ENCODE results near the gene COL21A1.
"Not testable (repeated sequence)": the region's sequence is repeated elsewhere in the genome, so short reads cannot be mapped to it uniquely, and the experiment has no call there.

The COL21A1 gene

DNA sequence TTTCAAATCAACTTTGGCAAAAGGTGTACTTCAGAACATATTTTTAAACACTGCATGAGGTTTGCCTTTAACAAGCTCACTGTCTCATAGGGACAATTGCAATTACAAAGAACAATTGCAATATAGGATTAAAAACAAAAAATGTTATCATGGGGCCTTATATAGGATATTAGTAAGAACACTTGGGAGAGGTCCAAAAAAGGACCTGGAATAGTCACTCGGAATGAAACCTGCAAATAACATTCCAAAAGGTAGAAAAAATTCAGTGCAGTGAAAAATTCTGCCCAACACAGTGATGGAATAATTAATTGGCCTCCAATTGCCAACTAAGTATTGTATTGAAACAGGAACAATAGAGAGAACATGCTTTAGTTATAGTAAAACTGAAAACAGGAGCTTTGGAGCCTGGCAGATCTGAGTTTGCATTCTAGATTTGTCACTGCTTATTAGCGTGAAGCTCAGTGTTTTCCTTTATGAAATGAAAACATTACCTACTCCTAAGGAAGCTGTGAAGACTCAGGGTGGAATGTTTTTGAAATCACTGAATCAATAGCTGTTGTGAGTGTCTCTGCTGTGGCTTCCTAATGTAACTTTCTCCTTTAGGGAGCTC lies 199.3 kb downstream of the COL21A1 start:
- no peak for DNase-seq (ENCODE audit: low read depth in 2 of 2)

DNA sequence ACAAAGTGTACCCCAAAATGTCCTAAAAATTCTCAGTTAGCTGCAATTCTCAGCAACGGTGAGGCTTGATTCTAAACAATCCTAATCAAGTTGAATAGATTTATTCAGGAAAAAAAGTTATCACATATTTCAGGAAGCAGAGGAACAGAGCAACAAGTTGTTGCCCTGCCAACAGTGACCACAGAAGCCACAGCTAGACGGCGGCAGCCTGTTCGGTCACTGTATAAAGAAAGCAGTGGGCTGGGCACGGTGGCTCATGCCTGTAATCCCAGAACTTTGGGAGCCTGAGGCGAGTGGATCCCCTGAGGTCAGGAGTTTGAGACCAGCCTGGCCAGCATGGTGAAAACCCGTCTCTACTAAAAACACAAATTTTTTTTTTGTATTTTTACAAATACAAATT lies 200.8 kb downstream of the COL21A1 start:
- no peak for DNase-seq (ENCODE audit: low read depth in 2 of 2)

DNA sequence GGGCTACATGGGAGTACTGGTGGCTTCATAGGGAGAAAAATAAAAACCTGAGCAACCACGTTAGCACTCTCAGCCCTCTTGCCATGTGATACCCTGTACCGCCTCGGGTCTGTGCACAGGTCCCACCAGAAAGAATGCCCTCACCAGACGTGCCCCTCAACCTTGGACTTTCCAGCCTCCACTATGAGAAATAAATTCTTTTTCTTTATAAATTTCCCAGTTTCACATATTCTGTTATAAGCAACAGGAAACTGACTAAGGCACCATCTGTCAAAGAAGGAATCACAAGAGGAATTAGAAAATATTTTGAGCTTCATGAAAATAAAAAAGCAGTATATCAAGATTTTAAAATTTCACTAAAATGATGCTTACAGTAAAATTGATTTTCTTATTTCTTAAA lies 203.6 kb downstream of the COL21A1 start:
- no peak for DNase-seq (ENCODE audit: low read depth in 2 of 2)

DNA sequence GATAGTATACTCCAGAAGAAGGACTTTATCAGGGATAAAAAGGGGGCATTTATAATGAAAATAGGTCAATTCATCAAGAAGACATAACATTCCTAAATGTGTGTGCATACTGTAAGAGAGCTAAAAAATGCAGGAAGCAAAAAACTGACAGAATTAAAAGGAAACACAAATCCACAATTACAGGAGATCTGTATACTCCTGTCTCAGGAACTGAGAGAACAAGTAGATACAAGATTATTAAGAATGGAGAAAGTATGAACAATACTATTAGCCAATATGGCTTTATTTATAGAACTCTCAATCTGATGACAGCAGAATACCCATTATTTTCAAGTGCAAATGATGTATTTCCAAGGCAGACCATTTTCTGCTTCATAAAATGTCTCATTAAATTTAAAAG lies 204.3 kb downstream of the COL21A1 start:
- DNase-seq (ENCODE audit: low read depth in 2 of 2): no peak

DNA sequence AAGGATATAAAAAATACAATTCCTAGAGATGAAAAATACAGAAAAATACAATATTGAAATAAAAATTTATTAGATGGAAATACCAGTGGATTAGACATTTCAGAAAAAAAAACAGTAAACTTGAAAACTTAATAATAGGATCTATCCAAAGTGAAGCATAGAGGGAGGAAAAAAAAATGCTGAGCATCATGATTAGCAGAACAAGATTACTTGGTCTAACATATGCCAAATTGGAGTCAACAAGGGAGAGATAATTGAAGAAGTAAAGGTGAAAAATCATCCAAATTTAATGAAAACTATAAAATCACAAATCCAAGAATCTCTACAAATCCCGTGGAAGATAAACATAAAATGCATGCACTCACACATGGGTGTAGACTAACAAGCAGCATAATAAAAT lies 205.8 kb downstream of the COL21A1 start:
- no peak for DNase-seq (ENCODE audit: low read depth in 2 of 2)

DNA sequence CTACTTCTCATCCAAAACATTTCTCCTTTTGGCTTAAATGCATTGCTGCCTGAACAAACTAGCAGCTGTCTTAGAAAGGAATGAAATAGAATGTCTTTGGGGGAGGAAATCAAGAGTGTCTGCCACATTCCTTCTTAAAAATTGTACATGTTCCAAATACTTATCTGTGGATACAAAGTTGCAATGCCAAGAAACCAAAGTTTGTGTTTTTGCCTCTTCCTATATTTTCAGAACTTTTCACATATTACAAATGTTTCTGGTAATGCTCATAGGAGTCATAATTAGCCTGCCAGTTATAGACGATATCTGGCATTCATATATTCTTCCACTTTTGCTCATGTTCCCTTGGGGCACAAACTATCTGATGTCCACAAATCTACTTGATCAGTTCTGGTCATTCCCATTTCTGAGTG lies 206.5 kb downstream of the COL21A1 start:
- no peak for DNase-seq (ENCODE audit: low read depth in 2 of 2)

DNA sequence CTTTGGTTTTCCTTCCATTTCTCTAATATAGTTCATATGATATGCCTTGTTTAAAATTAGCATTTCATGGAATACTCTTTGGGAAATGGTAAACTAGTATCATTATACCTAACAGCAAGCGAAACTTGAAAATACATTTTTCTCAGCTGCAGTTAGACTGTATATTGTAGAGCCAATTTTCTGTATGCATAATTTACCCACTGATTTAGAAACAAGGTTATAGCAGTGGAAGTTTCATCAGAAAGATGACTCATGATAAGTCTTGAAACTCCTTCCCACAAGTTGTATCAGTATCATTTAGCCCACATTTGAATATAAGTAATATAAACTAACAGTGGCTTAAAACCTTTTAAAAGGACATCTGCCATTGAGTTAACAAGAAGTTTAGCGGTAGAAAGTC lies 207.2 kb downstream of the COL21A1 start:
- DNase-seq (ENCODE audit: low read depth in 2 of 2): no peak

DNA sequence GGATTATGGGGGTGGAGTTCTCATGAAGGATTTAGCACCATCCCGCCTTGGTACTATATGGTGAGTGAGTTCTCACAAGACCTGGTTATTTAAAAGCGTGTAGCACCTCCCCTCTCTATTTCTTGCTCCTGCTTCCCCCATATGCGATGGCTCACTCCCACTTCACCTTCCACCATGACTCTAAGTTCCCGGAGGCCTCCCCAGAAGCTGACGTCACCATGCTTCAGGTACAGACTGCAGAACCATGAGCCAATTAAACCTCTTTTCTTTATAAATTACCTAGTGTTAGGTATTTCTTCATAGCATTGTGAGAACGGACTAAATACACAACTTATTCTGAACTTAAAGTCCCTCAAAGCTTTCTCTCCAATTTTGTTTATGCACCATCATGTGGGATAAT lies 208.6 kb downstream of the COL21A1 start:
- DNase-seq (ENCODE audit: low read depth in 2 of 2): no peak

DNA sequence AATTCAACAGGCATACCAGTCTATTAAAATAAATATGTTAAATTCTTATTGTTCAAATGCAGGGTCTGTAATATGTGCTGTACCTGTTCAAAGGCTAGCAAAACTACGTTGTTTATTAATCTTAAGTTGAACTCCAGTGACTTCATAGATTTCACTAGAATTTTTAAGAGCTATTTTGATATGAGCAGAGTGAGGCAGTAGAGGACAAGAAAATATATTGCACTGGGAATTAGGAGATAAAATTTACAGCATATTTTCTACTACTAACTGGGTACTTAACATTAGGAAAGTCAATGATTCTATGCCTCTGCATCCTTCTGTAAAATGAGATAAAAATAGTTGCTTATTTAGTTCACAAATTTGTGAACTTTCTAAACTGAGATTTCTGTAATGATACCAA lies 209.8 kb downstream of the COL21A1 start:
- DNase-seq (ENCODE audit: low read depth in 2 of 2): no peak

DNA sequence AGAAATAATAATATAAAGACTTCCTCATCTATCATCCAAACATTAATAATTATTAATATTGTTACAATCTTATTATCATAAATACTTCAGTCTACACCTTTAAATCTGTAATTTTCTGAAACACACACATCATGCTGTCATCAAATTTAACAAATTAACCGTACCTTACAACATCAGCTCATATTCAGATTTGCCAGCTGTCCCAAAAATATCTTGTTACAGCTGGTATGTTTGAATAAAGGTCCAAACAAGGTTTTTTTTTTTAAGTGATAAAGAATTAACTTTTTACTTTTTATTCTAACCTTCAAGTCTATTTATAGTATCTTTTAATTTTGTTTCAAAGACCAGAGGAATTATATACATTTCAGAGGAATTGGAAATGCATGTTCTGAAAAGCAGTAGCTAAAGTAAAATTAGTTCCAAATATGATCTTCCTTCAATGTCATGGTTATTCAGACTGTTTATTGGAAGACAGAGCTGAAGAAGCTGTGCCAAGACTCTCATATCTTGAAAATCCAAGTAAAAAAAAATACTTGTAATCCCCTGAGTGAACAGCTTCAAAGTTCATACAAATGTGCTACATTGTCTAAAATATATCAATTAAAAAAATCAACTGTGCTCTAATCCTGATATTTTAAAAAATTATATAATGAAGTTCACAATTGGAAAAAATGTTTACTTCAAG lies 210.3 kb downstream of the COL21A1 start:
- DNase-seq (ENCODE audit: low read depth in 2 of 2): no peak

DNA sequence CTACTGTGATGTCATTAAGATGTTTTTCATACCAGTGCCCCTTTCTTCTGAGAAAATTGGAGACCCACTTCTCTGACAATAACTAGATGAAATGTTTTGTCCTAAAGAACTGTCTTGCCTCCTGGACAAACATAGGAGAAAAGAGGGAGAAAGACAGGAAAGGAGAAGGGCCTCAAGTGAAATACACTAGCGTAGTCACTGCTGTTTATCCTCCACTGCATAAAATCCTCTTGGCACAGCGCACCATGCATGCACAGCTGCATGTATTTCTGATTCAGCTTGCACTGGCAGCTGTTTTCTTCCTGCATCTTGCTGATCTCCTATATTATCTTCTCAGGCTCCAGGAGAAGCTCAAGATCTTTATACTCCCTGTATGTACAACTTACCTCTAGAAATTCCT lies 214.0 kb downstream of the COL21A1 start:
- no peak for DNase-seq (ENCODE audit: low read depth in 2 of 2)

DNA sequence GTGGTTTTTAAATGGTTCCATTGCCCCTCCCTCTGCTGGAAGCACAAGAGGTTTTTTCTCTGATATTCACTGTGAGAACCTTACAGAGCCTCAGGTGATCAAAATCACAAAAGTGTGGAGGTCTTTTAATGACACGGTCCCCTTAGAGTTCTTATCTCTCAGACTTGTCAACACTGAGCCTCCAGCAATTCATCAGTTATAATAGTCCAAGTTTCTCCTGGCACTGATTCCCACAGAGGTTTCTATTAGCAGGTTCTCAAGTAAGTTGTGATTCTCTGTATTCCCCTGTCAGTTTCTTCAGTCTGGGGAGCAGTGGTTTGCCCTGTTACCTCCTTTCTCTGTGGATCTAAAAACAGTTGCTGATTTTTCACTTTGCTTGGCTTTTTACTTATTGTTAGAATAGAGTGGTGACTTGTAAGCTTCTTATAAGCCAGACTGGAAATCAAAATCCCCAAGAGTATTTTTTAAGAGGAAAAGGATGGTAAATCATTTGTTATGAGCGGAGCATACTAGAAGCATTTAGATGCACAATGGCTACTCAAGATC lies 214.6 kb downstream of the COL21A1 start:
- DNase-seq (ENCODE audit: low read depth in 2 of 2): no peak

DNA sequence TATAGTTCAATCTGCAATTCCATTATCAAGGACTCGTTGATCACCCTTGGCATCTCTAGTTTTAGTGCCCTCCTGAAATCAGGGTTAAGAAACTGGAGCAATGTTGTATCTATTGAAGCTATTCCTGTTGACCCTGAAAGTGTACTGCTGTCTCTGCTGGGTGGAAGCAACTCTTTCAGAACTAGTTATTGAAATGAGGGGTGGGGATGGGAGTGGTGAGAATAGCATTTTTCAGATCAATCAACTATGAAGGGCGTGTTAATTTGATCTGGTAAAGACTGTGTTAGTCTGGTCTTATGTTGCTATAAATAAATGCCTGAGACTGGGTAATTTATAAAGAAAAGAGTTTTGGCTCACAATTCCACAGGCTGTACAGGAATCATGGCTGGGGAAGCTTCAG lies 219.5 kb downstream of the COL21A1 start:
- DNase-seq (ENCODE audit: low read depth in 2 of 2): no peak

DNA sequence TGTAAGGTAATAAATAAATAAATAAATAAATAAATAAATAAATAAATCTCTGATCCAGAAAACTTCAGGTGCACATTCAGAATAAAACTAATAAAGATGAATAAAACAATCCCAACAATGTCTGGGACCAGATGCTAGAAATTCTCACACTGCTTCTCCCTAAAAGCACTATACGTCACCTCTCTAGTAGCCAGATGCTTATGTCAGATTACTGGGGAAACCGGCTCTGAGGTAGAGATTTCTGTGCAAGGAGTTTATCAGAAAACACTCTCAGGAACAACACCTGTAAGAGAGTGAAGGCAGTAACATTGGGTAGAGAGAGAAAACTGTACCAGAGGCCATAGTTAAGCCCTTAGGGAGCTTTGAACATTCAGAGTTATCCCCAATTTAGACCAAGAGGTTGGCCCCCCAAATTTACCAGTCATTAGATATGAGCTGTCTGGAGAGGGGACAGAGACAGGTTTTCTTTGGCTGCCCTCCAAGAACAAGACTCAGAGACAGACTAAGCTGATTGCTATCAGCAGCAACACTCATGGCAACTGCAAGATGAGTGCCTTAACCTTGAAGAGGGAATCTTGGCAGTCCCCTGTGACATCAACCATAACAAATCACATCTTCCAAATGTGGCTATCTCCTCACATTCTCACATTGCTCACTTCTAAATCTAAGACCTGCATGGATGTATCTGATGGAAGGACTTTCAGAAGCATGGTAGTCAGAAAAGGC lies 220.8 kb downstream of the COL21A1 start:
- DNase-seq (ENCODE audit: low read depth in 2 of 2): no peak

DNA sequence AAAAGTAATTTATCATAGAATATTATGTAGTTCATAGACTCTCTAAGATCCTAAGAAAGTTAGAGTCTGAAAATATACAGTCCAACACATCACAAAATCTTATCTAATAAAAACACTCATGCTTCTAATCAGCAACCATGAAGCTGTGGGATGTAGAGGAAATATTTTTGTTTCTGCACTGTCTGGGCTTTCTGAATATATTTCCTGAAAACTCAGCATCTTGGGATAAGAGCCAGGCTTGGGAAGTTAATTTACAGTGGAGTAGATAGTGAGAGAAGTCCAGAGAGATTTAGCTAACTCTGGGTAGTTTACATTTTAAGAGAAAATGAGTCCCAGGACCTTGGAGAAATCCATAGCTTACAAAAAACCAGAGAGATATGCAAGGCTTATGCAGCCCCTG lies 221.6 kb downstream of the COL21A1 start:
- no peak for DNase-seq (ENCODE audit: low read depth in 2 of 2)

DNA sequence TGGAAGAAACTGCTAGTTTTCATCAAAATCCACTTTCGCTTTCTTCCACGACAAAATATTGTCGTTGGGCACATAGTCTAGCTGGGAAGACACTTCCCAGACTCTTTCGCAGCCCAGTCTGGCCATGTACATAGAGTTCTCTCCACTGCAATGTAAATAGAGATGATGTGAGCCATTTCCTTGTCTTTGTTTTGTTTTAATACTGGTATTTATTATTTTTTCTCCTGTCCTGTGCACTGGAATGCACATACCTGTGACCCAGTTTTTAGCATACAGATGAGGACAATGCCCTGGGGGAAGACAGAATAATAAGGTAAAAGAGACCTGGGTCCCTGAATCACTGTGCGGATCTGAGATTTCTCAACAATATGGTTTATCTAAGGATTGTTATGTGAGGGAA lies 222.4 kb downstream of the COL21A1 start:
- DNase-seq (ENCODE audit: low read depth in 2 of 2): no peak

DNA sequence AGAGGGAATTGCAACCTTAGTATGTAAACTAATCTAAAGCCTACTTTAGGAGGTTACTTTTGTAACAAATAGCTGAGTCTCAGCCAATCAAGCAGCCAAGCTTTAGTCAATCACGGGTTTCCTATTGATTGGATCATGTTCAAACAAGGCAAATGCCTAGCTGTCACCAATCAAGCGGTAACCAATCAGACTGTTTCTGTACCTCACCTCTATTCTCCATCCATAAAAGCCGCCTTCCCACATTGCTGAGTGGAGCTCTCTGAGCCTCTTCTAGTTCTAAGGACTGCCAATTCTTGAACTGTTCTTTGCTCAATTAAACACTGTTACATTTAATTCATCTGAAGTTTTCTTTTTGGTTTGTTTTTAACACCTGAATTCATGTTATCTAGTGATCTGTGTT lies 223.6 kb downstream of the COL21A1 start:
- no peak for DNase-seq (ENCODE audit: low read depth in 2 of 2)

DNA sequence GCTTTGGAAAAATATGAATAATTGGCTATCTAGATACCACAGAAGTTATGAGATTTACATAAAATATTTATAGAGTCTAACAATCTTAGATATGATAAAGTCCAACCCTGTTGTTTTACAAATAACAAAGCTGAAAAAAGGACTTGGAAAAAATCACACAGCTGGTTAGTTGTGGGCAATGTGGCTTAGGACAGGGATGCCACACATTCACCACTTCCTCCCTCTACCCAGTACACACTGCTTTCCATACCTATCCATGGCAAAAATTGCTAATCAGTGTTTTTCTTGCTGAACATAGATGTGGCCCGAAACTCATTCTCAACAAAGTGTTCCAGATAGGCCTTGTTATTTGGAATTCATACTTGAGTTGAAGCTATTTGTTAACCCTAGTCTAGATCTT lies 224.7 kb downstream of the COL21A1 start:
- DNase-seq (ENCODE audit: low read depth in 2 of 2): no peak

DNA sequence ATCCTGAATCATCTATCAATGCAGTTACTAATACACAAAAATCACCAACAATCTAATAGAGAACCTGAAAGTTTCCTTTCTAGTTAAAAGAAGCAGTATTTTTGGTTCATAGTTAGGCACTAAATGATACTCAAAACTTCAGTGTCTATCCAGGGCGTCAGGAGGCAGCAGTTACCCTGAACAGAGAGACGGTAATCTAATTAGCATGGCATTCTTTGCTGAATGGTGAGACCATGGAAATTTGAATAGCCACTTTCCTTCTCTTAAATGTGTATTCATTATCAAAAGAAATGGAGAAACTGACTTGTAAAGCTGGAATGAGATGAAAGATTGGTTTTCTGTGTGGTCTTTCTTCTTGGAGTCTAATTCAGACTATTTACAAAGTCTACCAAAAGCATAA lies 225.4 kb downstream of the COL21A1 start:
- no peak for DNase-seq (ENCODE audit: low read depth in 2 of 2)

DNA sequence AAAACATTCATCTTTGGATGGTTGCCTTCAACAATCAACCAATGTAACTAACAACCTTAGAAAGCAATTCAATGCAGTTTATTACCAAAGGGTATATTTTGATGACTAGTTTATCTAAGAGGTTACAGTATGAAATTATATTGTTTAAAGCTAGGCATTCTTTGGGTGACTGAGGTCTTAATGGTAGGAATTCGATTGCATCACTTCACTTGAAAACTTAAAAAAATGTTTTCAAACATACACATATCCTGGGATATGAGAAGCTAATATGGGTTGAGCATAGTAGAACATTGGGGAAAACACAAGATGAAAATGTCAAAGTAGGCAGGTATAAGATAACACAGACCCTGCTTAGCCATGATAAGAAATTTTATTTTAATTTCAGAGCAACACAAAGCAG lies 227.4 kb downstream of the COL21A1 start:
- DNase-seq (ENCODE audit: low read depth in 2 of 2): no peak

DNA sequence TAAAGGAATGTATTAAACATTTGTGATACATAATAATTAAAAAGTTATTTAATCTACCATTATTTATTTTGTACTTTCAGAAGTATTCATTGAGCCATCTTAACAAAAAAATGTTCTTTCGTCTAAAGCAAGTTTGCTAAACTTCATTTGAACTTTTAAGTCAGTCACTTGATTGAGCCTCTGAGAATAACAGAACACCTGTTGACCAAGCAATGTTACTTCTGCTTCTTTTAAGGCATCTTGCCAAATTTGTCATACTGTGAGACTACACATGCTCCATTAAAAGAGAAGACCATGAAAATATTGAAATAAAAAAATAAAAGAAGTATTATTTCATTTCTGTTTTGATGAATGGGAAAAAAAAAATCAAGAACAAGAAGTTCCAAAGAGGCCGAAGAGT lies 230.2 kb downstream of the COL21A1 start:
- DNase-seq (ENCODE audit: low read depth in 2 of 2): no peak

DNA sequence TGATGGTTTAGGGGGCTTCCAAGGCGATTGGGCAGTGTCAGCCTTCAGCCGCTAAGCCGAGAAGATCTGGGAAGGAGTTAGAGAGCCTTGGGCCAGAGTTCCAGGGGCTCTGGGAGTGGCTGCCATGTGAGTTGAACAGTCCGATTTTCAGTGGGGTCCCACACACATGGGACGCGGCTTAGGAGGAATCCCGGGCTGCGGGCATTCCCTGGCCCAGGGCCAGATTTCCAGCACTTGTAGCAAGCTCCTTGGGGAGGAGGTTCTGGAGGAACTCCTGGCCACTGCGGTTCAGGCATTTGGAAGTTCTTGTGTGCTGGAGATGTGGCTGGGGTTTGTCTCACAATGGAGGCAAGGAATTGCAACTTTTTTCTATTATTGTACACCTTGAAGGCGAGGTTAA lies 233.3 kb downstream of the COL21A1 start:
- DNase-seq (ENCODE audit: low read depth in 2 of 2): not testable (repeated sequence)

DNA sequence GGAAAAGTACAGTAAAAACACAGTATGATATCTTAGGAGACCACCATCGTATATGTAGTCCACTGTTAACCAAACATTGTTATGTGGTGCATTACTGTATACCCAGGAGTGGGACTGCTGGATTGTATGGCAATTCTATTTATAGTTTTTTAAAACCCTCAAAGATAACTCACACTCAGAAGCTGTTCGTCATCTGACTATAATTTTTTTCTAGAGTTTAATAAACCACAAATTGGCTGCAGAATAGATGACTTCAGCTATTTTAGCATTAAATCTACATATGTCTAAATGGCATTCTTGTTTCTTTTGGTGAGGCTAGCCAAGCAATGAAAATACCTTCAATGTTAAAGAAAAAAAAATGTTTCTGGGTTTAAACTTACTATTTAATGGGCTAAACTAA lies 237.7 kb downstream of the COL21A1 start:
- no peak for DNase-seq (ENCODE audit: low read depth in 2 of 2)
